ENCODE measurements around the gene NEK6. TPM values are rescaled to one million over a fixed set of nuclear protein-coding genes. Genes with fewer than 3 reads are reported as not detected.

NEK6 gene
- total RNA-seq, 1 donor, result 64.3 TPM

GRCh38 chr9:124337562-124337961, 79.8 kb downstream of the NEK6 start:
- no peak overlapping the region for H3K4me3 ChIP-seq (ENCODE audit: low read depth, low read length)
- no peak for TF ChIP-seq CTCF (IDR thresholded peaks at IDR 0.05; ENCODE audit: insufficient read depth, low read length)
- DNase-seq (ENCODE audit: low read depth), result no peak

GRCh38 chr9:124339603-124340146, 81.9 kb downstream of the NEK6 start:
- no peak for DNase-seq (ENCODE audit: low read depth)
- TF ChIP-seq CTCF (IDR thresholded peaks at IDR 0.05; ENCODE audit: insufficient read depth, low read length), result no peak
- H3K4me3 ChIP-seq (ENCODE audit: low read depth, low read length), result no peak overlapping the region

DNA sequence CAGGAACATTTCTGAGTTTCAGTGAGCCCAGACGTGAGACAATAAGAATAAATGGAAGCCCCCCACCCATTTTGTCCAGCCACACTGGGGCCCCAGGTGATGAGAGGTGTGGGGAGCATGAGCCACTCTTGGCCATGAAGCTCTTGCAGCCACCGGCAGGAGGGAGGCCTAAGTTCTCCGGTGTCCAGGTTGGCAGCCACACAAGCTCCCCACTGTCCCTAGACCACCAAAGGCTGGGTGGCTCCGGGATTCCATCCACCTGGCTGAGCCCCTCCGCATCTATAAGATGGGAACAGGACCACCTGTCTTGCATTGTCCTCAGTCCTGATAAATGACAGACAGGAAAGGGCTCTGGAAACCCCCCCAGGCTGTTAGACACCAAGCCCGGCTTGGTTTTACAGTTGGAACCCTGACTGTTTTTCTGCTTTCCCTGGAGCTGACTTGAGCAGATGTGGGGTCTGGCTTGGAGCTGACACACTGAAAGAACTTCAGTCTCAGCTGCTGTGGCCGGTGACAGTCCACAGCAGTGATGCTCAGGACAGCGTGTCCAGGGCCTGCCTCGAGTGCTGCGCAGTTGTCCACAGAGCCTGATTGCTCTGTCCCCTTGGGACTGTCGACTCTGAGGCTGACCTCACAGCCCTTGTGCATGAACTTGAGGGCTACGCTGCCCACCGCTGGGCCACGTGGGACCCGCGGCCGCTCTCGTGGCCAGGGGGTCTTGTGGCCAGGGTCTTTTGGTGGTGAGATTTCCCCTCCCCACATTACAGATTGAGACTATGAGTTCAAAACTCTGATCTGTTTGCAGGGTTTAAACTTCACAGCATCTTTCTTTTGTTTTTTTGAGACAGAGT, 82.7 kb downstream of the NEK6 start:
- no peak for DNase-seq (ENCODE audit: low read depth)

DNA sequence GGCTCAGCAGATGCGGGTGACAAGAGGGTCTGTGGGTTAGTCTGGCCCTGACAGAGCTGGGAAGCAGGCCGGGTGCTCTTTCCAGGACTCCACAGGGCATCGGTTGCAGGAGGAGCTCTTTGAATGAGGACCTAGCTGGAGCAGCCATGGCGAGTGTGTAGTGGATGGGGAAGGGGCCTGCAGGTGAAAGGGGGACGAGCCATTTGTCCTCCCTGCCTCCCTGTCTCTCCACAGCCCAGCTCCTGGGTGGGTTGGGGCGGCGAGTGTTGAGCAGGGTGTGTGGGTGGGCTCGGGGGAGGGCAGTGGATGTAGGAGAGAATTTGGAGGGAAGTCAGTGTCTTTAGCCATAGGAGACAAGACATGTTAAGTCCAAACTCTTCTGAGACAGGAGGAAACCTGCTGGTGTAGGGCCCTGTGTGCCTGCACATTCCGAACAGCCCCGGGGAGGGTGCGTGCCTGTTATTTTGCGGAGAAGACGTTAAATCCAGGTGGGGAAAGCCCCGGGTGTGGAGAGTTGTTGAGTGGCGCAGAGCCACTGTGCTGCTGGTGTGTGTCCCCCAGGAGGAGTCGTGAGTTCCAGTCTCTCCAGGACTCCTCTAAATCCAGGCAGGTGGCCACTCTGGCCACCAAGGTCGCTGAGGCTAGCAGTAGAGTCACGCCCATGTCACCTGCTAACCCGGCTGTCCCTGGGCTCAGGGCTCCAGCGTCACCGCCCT, 83.9 kb downstream of the NEK6 start:
- DNase-seq (ENCODE audit: low read depth), result no peak
- TF ChIP-seq CTCF (IDR thresholded peaks at IDR 0.05; ENCODE audit: insufficient read depth, low read length), result no peak
- no peak overlapping the region for H3K4me3 ChIP-seq (ENCODE audit: low read depth, low read length)

More for the DNA sequence above, 82.7 kb downstream of the NEK6 start:
- H3K4me3 ChIP-seq (ENCODE audit: low read depth, low read length), result no peak overlapping the region
- TF ChIP-seq CTCF (IDR thresholded peaks at IDR 0.05; ENCODE audit: insufficient read depth, low read length), result no peak

- H3K4me3 ChIP-seq (ENCODE audit: low read depth, low read length), result no peak overlapping the region
- TF ChIP-seq CTCF (IDR thresholded peaks at IDR 0.05; ENCODE audit: insufficient read depth, low read length), result no peak
- DNase-seq (ENCODE audit: low read depth), result no peak
Observed at GRCh38 chr9:124342402-124342775, 84.6 kb downstream of the NEK6 start.

GRCh38 chr9:124342776-124343485, 85.2 kb downstream of the NEK6 start:
- peak; percentile 84 for DNase-seq (ENCODE audit: low read depth)
- H3K4me3 ChIP-seq (ENCODE audit: low read depth, low read length), result no peak overlapping the region
- no peak for TF ChIP-seq CTCF (IDR thresholded peaks at IDR 0.05; ENCODE audit: insufficient read depth, low read length)

Measured in fibroblast of the aortic adventitia (primary cell).